ENCODE results near the gene KLHDC3. TPM values are rescaled to one million over a fixed set of nuclear protein-coding genes. Genes with fewer than 3 reads are reported as not detected.

The KLHDC3 gene
- total and polyA plus RNA-seq, 9 of the 15 experiments (the other 6 are each of a cell fraction or from before 2014, with no cell fraction given), result 4.5 to 171 (median 107) TPM

GRCh38 chr6:42978839-42979522, 35.1 kb upstream of the KLHDC3 start, which contains the start of gene PEX6 (continued):
- no peak for TF ChIP-seq ZNF408 (CRISPR knock-in tag; IDR thresholded peaks at IDR 0.05; ENCODE audit: low read depth)
- TF ChIP-seq SMARCE1 (IDR thresholded peaks at IDR 0.05), result peak; percentile 74
- peak; percentile 11 for TF ChIP-seq ASH1L (IDR thresholded peaks at IDR 0.05; ENCODE audit: borderline replicate concordance, low read depth, partially characterized antibody)
- TF ChIP-seq BMI1 (IDR thresholded peaks at IDR 0.05; ENCODE audit: low read length), result no peak
- TF ChIP-seq GTF2E2 (tag; IDR thresholded peaks at IDR 0.05), result peak; percentile 63; the same call in 1 of the 2 replicates
- peak; percentile 83; the same call in 1 of the 2 replicates for TF ChIP-seq POLR2AphosphoS2 (IDR thresholded peaks at IDR 0.05; ENCODE audit: low read length)
- no peak for TF ChIP-seq REST (IDR thresholded peaks at IDR 0.05; ENCODE audit: borderline replicate concordance)
- TF ChIP-seq REST (CRISPR knock-in tag; IDR thresholded peaks at IDR 0.05; ENCODE audit: low read depth), result no peak; the same call in 1 of the 2 replicates
- TF ChIP-seq MECOM (CRISPR knock-in tag; IDR thresholded peaks at IDR 0.05), result no peak
- no peak for TF ChIP-seq NFE2L1 (tag; IDR thresholded peaks at IDR 0.05; ENCODE audit: borderline replicate concordance, low read depth)
- no peak for TF ChIP-seq ATF4 (CRISPR knock-in tag; IDR thresholded peaks at IDR 0.05)
- peak; percentile 74 for TF ChIP-seq U2AF1 (optimal IDR thresholded peaks at IDR 0.05; ENCODE audit: low read depth, low read length)
- 0 out of 2 replicates have a peak, but pooled peaks have one; percentile 15 for TF ChIP-seq NR2F6 (CRISPR knock-in tag; IDR thresholded peaks at IDR 0.05)
- no peak for TF ChIP-seq PPARD (CRISPR knock-in tag; IDR thresholded peaks at IDR 0.05)
- TF ChIP-seq STAG1 (CRISPR knock-in tag; IDR thresholded peaks at IDR 0.05; ENCODE audit: borderline replicate concordance), result no peak
- no peak for TF ChIP-seq HNRNPK (IDR thresholded peaks at IDR 0.05; ENCODE audit: low read depth, low read length, poor library complexity, severe bottlenecking)
- TF ChIP-seq ZBTB34 (CRISPR knock-in tag; IDR thresholded peaks at IDR 0.05), result no peak
- no peak for TF ChIP-seq KDM1A (IDR thresholded peaks at IDR 0.05)
- no peak for TF ChIP-seq NFXL1 (CRISPR knock-in tag; IDR thresholded peaks at IDR 0.05)
- TF ChIP-seq FOXJ2 (tag; IDR thresholded peaks at IDR 0.05), result no peak
